ENCODE results near the gene ILDR2. TPM values are rescaled to one million over a fixed set of nuclear protein-coding genes. Genes with fewer than 3 reads are reported as not detected.

Gene ILDR2
- total RNA-seq, 1 donor from 2014 or later, result 0.56 TPM

DNA sequence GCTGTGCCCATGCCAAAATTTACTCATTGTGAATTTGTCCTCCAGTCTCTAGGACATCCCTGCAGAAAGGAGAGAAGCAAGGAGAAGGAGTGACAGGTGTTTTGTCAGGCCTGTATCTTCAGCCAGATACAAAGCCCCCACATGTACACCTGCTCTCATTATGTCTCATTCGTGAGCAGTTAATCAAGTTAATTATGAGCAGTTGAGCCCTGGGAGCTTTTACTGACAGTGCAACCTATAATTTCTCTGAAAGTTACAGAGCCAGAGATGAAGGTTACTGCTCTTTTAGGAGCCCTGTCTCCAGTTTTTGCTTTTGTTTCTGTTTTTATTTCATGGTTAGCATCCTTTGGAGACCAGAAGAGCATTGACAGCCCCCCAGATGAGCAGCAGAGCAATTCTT is 5.0 kb upstream of the ILDR2 start:
- no peak for DNase-seq
- Mint-ChIP-seq H3K27ac (ENCODE audit: unreplicated experiment) (no peak overlapping the region), H3K36me3 (ENCODE audit: unreplicated experiment) (no peaks in the 10 kb centered on the region), H3K27me3 (ENCODE audit: unreplicated experiment) (peaks cover 10% of the 10 kb centered on the region), H3K9me3 (ENCODE audit: unreplicated experiment) (no peaks in the 10 kb centered on the region), H3K4me3 (ENCODE audit: unreplicated experiment) (no peak overlapping the region), H3K4me1 (ENCODE audit: low read depth, unreplicated experiment) (no peaks in the 10 kb centered on the region)
- TF ChIP-seq, protein P1, sequence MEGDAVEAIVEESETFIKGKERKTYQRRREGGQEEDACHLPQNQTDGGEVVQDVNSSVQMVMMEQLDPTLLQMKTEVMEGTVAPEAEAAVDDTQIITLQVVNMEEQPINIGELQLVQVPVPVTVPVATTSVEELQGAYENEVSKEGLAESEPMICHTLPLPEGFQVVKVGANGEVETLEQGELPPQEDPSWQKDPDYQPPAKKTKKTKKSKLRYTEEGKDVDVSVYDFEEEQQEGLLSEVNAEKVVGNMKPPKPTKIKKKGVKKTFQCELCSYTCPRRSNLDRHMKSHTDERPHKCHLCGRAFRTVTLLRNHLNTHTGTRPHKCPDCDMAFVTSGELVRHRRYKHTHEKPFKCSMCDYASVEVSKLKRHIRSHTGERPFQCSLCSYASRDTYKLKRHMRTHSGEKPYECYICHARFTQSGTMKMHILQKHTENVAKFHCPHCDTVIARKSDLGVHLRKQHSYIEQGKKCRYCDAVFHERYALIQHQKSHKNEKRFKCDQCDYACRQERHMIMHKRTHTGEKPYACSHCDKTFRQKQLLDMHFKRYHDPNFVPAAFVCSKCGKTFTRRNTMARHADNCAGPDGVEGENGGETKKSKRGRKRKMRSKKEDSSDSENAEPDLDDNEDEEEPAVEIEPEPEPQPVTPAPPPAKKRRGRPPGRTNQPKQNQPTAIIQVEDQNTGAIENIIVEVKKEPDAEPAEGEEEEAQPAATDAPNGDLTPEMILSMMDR (IDR thresholded peaks at IDR 0.05; ENCODE audit: partially characterized antibody, unreplicated experiment), result no peak

DNA sequence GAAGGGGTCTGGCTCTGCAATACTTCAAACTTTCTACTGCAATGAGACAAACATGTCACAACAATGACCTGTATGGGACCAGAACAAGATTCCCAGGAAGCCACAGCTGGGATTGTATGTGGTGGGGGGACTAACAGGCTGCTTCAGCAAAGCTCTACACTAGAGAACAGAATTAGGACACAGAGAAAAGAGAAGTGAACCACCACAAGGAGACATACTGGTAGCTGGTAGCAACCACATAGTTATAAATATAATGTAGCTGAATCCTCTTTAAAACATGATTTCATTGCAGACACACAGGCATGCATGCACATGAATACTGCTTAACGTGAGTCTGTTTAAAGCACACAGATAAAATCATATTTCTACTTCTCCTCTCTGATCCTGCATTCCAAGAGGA is 3.5 kb upstream of the ILDR2 start:
- TF ChIP-seq, protein P1 (IDR thresholded peaks at IDR 0.05; ENCODE audit: partially characterized antibody, unreplicated experiment), result no peak
- H3K9me3 Mint-ChIP-seq (ENCODE audit: unreplicated experiment), result no peaks in the 10 kb centered on the region
- no peak overlapping the region for H3K27ac Mint-ChIP-seq (ENCODE audit: unreplicated experiment)
- peaks cover 5% of the 10 kb centered on the region for H3K4me1 Mint-ChIP-seq (ENCODE audit: low read depth, unreplicated experiment)
- no peaks in the 10 kb centered on the region for H3K36me3 Mint-ChIP-seq (ENCODE audit: unreplicated experiment)
- no peak for DNase-seq
- H3K4me3 Mint-ChIP-seq (ENCODE audit: unreplicated experiment), result no peak overlapping the region
- H3K27me3 Mint-ChIP-seq (ENCODE audit: unreplicated experiment), result peaks cover 14% of the 10 kb centered on the region

DNA sequence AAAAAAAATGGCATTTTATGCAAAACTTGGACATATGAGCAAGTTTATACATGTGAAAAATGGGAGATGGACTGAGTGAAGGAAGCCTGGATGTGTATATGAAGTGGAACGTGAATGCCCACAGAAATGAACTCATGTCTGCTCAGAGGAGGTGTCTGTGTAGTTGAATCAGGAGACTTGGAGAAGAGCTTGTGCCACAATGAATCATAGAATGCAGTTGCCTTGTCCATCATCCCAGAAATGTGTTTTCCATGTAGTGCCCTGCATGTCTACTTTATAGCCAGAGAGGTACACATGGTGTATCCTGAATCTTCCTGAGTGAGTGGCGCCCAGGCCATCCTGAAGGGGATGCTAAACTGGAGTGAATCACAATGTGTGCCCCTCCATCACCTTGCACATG is 2.6 kb upstream of the ILDR2 start:
- H3K27ac Mint-ChIP-seq (ENCODE audit: unreplicated experiment), result no peak overlapping the region
- H3K36me3 Mint-ChIP-seq (ENCODE audit: unreplicated experiment), result no peaks in the 10 kb centered on the region
- TF ChIP-seq, protein P1 (IDR thresholded peaks at IDR 0.05; ENCODE audit: partially characterized antibody, unreplicated experiment), result no peak
- peaks cover 17% of the 10 kb centered on the region for H3K27me3 Mint-ChIP-seq (ENCODE audit: unreplicated experiment)
- DNase-seq, result no peak
- peaks cover 5% of the 10 kb centered on the region for H3K4me1 Mint-ChIP-seq (ENCODE audit: low read depth, unreplicated experiment)
- no peaks in the 10 kb centered on the region for H3K9me3 Mint-ChIP-seq (ENCODE audit: unreplicated experiment)
- H3K4me3 Mint-ChIP-seq (ENCODE audit: unreplicated experiment), result no peak overlapping the region

DNA sequence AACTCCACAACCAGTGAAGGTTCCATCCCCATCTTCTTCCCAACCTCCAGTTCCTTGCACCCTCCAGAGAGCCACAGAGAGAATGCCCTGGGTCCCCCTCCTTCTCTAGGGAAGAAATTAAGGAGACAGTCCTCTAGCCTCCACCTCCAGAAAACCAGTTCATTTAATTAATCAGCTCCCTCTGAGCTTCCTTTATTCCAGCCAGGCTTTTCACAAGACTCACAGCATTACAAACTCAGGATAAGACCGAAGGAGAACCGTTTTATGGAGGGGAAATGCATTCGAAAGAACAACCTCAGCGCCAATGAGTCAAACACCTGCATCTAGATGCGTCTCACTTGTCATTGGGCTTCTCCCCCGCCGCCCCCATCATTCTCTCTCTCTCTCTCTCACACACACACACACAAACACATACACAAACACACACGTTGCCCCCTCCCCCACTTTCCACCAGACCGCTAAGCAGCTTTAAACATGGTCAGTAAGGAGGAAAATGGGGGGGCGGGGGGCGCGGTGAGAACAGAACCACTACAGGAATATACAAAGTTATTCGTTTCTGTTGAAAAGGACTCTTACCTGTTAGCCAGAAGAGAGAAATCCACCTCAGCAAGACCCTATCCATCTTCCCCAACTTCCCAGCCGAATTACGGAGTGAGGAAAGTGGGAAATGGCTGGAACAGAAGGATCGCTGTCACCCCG is 544 bp downstream of the ILDR2 start:
- DNase-seq, result no peak
- no peaks in the 10 kb centered on the region for H3K36me3 Mint-ChIP-seq (ENCODE audit: unreplicated experiment)
- H3K9me3 Mint-ChIP-seq (ENCODE audit: unreplicated experiment), result peaks cover 3% of the 10 kb centered on the region
- peak overlapping the region; percentile 85 for H3K4me3 Mint-ChIP-seq (ENCODE audit: unreplicated experiment)
- no peak overlapping the region for H3K27ac Mint-ChIP-seq (ENCODE audit: unreplicated experiment)
- peaks cover 19% of the 10 kb centered on the region for H3K27me3 Mint-ChIP-seq (ENCODE audit: unreplicated experiment)
- peaks cover 5% of the 10 kb centered on the region for H3K4me1 Mint-ChIP-seq (ENCODE audit: low read depth, unreplicated experiment)
- TF ChIP-seq, protein P1 (IDR thresholded peaks at IDR 0.05; ENCODE audit: partially characterized antibody, unreplicated experiment), result no peak

DNA sequence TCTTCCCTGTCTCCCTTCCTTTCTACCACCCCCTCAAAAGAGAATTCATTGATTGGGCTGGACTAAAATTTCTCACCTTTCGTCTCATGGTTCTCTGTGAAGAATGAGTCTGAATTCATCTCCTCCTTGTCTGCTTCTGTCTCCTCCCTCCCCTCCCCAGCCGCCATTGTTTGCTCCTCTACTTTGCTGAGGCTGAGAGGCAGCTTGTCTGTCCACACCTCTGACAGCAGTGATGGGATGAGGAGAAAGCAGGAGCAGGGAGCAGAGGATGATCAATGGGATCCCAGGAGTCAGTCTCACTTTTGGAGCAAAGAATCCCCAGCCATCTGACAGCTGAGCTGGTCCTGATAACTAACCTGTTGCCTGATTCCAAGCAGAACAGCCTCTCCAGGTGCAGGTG is 2.5 kb downstream of the ILDR2 start:
- TF ChIP-seq, protein P1 (IDR thresholded peaks at IDR 0.05; ENCODE audit: partially characterized antibody, unreplicated experiment), result no peak
- H3K9me3 Mint-ChIP-seq (ENCODE audit: unreplicated experiment), result peaks cover 3% of the 10 kb centered on the region
- DNase-seq, result no peak
- no peaks in the 10 kb centered on the region for H3K36me3 Mint-ChIP-seq (ENCODE audit: unreplicated experiment)
- H3K4me3 Mint-ChIP-seq (ENCODE audit: unreplicated experiment), result no peak overlapping the region
- peaks cover 17% of the 10 kb centered on the region for H3K27me3 Mint-ChIP-seq (ENCODE audit: unreplicated experiment)
- H3K4me1 Mint-ChIP-seq (ENCODE audit: low read depth, unreplicated experiment), result peaks cover 5% of the 10 kb centered on the region
- no peak overlapping the region for H3K27ac Mint-ChIP-seq (ENCODE audit: unreplicated experiment)

Data from glutamatergic neuron (in vitro differentiated cells).